ENCODE data around the gene GRIK4.

GRIK4 gene, protein sequence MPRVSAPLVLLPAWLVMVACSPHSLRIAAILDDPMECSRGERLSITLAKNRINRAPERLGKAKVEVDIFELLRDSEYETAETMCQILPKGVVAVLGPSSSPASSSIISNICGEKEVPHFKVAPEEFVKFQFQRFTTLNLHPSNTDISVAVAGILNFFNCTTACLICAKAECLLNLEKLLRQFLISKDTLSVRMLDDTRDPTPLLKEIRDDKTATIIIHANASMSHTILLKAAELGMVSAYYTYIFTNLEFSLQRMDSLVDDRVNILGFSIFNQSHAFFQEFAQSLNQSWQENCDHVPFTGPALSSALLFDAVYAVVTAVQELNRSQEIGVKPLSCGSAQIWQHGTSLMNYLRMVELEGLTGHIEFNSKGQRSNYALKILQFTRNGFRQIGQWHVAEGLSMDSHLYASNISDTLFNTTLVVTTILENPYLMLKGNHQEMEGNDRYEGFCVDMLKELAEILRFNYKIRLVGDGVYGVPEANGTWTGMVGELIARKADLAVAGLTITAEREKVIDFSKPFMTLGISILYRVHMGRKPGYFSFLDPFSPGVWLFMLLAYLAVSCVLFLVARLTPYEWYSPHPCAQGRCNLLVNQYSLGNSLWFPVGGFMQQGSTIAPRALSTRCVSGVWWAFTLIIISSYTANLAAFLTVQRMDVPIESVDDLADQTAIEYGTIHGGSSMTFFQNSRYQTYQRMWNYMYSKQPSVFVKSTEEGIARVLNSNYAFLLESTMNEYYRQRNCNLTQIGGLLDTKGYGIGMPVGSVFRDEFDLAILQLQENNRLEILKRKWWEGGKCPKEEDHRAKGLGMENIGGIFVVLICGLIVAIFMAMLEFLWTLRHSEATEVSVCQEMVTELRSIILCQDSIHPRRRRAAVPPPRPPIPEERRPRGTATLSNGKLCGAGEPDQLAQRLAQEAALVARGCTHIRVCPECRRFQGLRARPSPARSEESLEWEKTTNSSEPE

DNA sequence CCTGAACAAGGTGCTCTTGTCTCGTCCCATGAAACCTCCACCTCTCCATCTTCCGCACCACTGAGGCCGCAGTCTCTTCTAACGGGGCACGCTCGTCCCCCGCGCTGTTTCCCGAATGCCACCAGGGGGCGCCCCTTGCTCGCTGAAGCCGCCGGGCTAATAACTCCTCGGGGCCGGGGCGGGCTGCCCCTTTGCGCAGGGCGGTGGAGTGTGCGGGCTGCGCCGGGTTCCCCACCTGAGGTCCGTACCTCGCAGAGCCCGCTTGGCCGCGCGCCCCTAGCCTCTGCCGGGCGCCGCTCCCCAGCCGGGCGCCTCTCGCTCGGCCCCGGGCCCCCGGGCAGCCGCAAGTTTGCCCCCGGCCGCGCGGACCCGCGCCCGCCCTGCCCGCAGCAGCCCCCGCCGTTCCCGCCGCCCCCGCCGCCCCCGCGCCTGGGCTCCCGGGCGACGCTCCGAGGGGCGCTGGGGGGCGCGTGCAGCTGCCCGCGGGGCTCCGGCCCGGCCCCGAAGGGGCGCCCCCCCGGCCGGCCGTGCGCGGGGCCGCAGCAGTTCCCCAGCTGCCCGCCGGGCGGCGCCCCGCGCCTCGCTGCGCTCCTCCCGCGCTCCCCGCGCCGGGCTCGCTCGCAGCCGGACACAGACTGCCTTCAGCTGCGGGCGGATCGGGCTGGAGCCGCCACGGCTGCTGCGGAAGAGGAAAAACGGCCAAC, at the start of gene GRIK4:
Gene GRIK4, plus strand, starts transcription at position 633 of the 704 bp plus-strand sequence. CDS start 148,571 bp downstream, outside the sequence.
- ATAC-seq (replicated peaks; ENCODE audit: extremely low read depth, poor library complexity, severe bottlenecking) = peak; percentile 74
- H3K27me3 Mint-ChIP-seq = peaks cover 84% of the 10 kb centered on the region
- peak; percentile 53 to 65 for DNase-seq (ENCODE audit: low spot score in 2 of 2)
- peaks cover 1% of the 10 kb centered on the region for H3K36me3 Mint-ChIP-seq (ENCODE audit: insufficient read depth)
- H3K4me1 Mint-ChIP-seq = peaks cover 8% of the 10 kb centered on the region
- no peak within 1 kb of the TSS for H3K27ac Mint-ChIP-seq (ENCODE audit: low read depth)
- H3K4me3 Mint-ChIP-seq = peak within 1 kb of the TSS; percentile 36
- no peaks in the 10 kb centered on the region for H3K9me3 Mint-ChIP-seq

DNA sequence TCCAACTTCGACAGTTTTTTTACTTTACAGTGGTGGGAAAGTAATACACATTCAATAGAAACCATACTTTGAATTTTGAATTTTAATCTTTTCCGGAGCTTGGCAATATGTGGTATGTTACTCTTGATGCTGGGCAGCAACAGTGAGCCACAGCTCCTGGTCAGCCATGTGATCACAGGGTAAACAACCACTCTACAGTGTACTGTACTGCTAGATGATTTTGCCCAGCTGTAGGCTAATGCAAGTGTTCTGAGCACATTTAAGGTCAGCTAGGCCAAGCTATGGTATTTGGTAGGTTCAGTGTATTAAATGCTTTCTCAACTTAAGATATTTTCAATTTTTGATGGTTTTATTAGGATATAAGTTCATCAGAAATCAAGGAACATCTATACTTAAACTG, 48.7 kb upstream of the GRIK4 start:
- no peak overlapping the region for H3K4me3 Mint-ChIP-seq
- DNase-seq (ENCODE audit: low spot score in 2 of 2) (no peak), ATAC-seq (replicated peaks; ENCODE audit: extremely low read depth, poor library complexity, severe bottlenecking) (no peak)
- H3K36me3 Mint-ChIP-seq (ENCODE audit: insufficient read depth) = peaks cover 23% of the 10 kb centered on the region
- no peak overlapping the region for H3K27ac Mint-ChIP-seq (ENCODE audit: low read depth)
- H3K4me1 Mint-ChIP-seq = no peaks in the 10 kb centered on the region
- H3K27me3 Mint-ChIP-seq = no peaks in the 10 kb centered on the region
- H3K9me3 Mint-ChIP-seq = no peaks in the 10 kb centered on the region

DNA sequence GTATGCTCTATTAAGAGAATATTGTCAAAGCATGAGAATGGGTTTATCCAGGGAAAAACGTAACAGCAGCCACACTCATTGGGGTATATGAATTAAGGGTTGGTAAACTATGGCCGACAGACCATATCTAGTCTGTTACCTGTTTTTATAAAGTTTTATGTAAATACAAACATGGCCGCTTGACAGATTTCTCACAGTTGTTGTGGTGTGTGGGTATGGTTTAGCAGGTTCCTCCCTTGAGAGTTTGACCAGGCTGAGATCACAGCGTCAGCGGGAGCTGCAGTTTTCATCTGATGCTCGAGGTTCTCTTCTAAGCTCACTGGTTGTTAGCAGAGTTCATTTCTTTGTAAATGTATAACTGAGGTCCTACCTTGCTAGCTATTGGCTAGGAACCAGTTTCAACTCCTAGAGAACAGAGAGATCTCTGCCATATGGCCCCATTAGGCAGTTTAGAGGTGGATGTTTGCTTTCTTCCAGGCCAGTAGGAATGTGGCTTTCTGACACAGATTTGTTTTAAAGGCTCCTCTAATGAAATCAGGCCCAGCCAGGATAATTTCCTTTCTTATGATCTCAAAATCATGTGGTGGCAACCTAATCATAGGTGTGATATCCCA, 45.5 kb upstream of the GRIK4 start:
- Mint-ChIP-seq H3K4me1 (no peaks in the 10 kb centered on the region), H3K4me3 (no peak overlapping the region), H3K27me3 (no peaks in the 10 kb centered on the region), H3K9me3 (no peaks in the 10 kb centered on the region), H3K27ac (ENCODE audit: low read depth) (no peak overlapping the region), H3K36me3 (ENCODE audit: insufficient read depth) (peaks cover 12% of the 10 kb centered on the region)
- ATAC-seq (replicated peaks; ENCODE audit: extremely low read depth, poor library complexity, severe bottlenecking) (no peak), DNase-seq (ENCODE audit: low spot score in 2 of 2) (no peak)

DNA sequence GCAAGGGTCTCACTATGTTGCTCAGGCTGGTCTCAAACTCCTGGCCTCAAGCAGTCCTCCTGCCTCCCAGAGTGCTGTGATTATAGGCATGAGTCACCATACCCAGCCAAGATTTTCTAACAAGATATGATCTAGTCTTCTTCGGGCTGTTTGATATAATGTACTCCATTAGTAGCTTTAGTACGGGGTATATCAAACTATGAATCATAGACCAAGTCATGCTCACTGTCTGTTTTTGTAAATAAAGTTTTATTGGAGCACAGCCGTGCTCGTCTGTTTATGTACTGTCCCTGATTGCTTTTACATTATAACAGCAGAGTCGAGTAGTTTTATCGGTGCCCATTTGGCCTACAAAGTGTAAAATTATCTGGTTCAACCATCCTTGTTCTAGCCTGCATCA, 43.9 kb upstream of the GRIK4 start:
- Mint-ChIP-seq H3K27ac (ENCODE audit: low read depth) (no peak overlapping the region), H3K9me3 (no peaks in the 10 kb centered on the region), H3K36me3 (ENCODE audit: insufficient read depth) (peaks cover 11% of the 10 kb centered on the region), H3K27me3 (no peaks in the 10 kb centered on the region), H3K4me1 (no peaks in the 10 kb centered on the region), H3K4me3 (no peak overlapping the region)
- no peak for ATAC-seq (replicated peaks; ENCODE audit: extremely low read depth, poor library complexity, severe bottlenecking)
- no peak for DNase-seq (ENCODE audit: low spot score in 2 of 2)

DNA sequence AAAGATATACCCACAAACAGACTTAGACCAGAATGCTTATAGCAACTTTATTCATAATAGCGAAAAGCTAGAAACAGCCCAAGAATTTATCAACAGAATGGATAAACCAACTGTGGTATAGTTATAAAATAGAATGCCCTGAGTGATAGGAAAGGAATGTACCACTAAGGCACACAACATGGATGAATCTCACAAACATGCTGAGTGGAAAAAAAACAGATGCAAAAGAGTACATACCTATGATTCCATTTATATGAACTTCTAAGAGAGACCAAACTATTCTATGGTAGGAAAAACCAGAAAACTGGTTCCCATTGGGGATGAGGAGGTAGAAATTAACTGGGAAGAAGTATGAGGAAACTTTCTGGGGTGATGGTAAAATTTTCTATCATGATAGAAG, 40.4 kb upstream of the GRIK4 start:
- Mint-ChIP-seq H3K9me3 (no peaks in the 10 kb centered on the region), H3K27ac (ENCODE audit: low read depth) (no peak overlapping the region), H3K27me3 (no peaks in the 10 kb centered on the region), H3K36me3 (ENCODE audit: insufficient read depth) (peaks cover 14% of the 10 kb centered on the region), H3K4me1 (no peaks in the 10 kb centered on the region), H3K4me3 (no peak overlapping the region)
- no peak for ATAC-seq (replicated peaks; ENCODE audit: extremely low read depth, poor library complexity, severe bottlenecking)
- DNase-seq (ENCODE audit: low spot score in 2 of 2) = no peak

DNA sequence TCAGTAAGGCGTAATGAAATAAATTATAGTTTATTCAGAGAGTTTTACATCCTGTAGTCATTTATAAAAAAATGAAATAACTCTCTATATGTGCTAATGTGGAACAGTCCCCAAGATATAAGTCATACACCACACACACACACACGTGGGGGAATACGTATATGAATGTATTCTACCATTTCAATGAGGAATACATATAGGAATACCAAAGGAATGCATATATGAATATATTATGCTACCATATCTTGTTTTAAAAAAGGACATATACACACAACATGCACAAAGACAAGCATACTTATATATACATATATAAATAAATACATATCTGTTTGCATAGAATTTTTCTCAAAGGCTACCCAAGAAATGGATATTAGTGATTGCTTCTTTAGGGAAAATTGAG, 39.6 kb upstream of the GRIK4 start:
- Mint-ChIP-seq H3K4me3 (no peak overlapping the region), H3K4me1 (no peaks in the 10 kb centered on the region)
- no peak for ATAC-seq (replicated peaks; ENCODE audit: extremely low read depth, poor library complexity, severe bottlenecking)

DNA sequence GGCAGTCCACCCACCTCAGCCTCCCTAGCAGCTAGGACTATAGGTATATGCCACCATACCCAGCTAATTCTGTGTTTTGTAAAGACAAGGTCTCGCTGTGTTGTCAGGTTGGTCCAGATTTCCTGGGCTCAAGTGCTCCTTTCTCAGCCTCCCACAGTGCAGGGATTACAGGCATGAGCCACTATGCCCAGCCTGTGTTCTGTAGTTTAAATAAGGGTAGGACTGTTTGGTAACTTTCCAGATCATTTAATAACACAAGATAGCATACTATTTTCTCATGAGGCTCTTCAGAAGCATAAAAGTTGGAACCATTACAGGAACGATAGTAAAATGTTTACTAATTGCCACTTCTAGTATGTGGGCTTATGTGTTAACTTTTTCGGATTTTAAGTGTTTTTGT, 38.0 kb upstream of the GRIK4 start:
- Mint-ChIP-seq H3K27ac (ENCODE audit: low read depth) (no peak overlapping the region), H3K4me1 (no peaks in the 10 kb centered on the region), H3K4me3 (no peak overlapping the region), H3K36me3 (ENCODE audit: insufficient read depth) (peaks cover 15% of the 10 kb centered on the region), H3K27me3 (no peaks in the 10 kb centered on the region), H3K9me3 (no peaks in the 10 kb centered on the region)
- ATAC-seq (replicated peaks; ENCODE audit: extremely low read depth, poor library complexity, severe bottlenecking) = no peak
- no peak for DNase-seq (ENCODE audit: low spot score in 2 of 2)

More for the DNA sequence above, 39.6 kb upstream of the GRIK4 start:
- peaks cover 13% of the 10 kb centered on the region for H3K36me3 Mint-ChIP-seq (ENCODE audit: insufficient read depth)
- DNase-seq (ENCODE audit: low spot score in 2 of 2) = no peak
- no peaks in the 10 kb centered on the region for H3K9me3 Mint-ChIP-seq
- no peak overlapping the region for H3K27ac Mint-ChIP-seq (ENCODE audit: low read depth)
- H3K27me3 Mint-ChIP-seq = no peaks in the 10 kb centered on the region

DNA sequence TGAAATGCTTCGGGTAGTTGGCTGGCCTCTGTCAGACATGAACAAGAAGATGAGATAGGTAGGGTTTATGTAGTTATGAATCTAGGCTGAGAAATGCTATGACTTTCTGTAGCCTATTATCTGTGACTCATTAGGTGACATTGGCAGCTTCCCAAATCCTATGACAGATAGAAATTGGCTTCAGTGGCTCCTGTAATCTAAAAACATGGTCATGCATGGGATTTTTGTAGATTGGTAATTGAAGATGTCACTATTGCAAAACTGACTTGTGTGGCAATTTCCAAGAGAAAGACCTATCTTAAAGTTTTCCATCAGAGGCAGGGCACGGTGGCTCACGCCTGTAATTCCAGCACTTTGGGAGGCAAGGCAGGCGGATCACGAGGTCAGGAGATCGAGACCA, 29.4 kb upstream of the GRIK4 start:
- DNase-seq (ENCODE audit: low spot score in 2 of 2) (no peak), ATAC-seq (replicated peaks; ENCODE audit: extremely low read depth, poor library complexity, severe bottlenecking) (no peak)
- no peaks in the 10 kb centered on the region for H3K27me3 Mint-ChIP-seq
- no peaks in the 10 kb centered on the region for H3K9me3 Mint-ChIP-seq
- peaks cover 7% of the 10 kb centered on the region for H3K36me3 Mint-ChIP-seq (ENCODE audit: insufficient read depth)
- no peak overlapping the region for H3K4me3 Mint-ChIP-seq
- H3K4me1 Mint-ChIP-seq = no peaks in the 10 kb centered on the region
- H3K27ac Mint-ChIP-seq (ENCODE audit: low read depth) = no peak overlapping the region

DNA sequence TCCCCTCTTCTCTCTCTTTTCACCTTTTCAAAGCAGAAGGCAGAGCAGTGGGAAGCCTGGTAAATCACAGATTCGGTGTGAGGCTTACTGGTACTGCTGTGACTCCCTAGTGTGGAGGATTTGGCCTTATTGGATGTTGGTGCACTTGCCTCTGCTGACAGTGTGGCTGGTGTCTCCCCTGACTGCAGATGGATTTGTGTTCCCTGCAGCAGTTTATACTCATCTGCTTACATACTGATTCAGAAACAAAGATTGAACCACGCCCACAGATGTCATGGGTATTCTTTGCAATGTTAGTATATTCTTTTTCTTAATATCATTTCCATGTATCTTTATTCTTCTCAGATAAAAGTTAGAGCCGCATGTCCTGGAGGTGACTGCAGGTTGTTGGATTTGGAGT, 26.8 kb upstream of the GRIK4 start:
- no peaks in the 10 kb centered on the region for H3K9me3 Mint-ChIP-seq
- H3K36me3 Mint-ChIP-seq (ENCODE audit: insufficient read depth) = peaks cover 2% of the 10 kb centered on the region
- no peak overlapping the region for H3K4me3 Mint-ChIP-seq
- no peaks in the 10 kb centered on the region for H3K4me1 Mint-ChIP-seq
- ATAC-seq (replicated peaks; ENCODE audit: extremely low read depth, poor library complexity, severe bottlenecking) (no peak), DNase-seq (ENCODE audit: low spot score in 2 of 2) (no peak)
- H3K27me3 Mint-ChIP-seq = no peaks in the 10 kb centered on the region
- H3K27ac Mint-ChIP-seq (ENCODE audit: low read depth) = no peak overlapping the region

DNA sequence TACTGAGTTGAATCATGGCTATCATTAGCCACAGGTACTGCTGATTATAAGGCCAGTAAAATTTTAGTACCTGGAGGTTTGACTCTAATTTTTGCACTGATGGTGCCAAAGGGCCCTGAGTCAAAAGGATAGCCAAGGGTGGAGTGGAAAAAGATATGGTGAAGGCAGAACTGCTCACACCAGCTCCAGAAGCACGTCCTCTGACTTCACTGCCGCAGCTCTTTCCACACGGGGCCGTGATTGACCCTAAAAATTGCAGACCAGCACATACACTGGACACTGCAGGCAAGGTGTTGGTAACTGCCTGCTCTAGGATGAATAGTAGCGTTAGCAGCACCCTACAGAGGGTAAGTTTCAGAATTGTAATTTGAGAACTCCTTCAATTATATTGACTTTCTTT, 25.4 kb upstream of the GRIK4 start:
- no peaks in the 10 kb centered on the region for H3K4me1 Mint-ChIP-seq
- H3K36me3 Mint-ChIP-seq (ENCODE audit: insufficient read depth) = no peaks in the 10 kb centered on the region
- no peaks in the 10 kb centered on the region for H3K9me3 Mint-ChIP-seq
- ATAC-seq (replicated peaks; ENCODE audit: extremely low read depth, poor library complexity, severe bottlenecking) (no peak), DNase-seq (ENCODE audit: low spot score in 2 of 2) (no peak)
- H3K27me3 Mint-ChIP-seq = no peaks in the 10 kb centered on the region
- H3K4me3 Mint-ChIP-seq = no peak overlapping the region
- no peak overlapping the region for H3K27ac Mint-ChIP-seq (ENCODE audit: low read depth)

DNA sequence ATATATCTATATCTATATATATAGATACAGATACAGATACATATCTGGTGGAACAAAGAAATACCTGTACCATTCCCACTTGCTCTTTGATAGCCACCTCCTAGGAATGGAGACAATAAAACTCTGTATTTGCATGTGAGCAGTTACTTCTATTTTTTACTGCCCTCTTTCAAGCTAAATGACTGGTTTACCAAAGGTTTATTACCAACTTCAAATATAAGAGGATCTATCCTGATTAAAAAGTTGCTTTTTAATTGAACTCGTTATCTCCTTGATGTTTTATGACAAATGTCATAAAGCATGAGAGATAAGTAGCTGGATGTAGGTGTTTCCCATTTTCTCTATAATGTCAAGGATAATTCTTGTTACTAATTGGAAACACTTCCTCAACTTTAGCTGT, 21.7 kb upstream of the GRIK4 start:
- Mint-ChIP-seq H3K4me3 (no peak overlapping the region), H3K4me1 (no peaks in the 10 kb centered on the region), H3K36me3 (ENCODE audit: insufficient read depth) (peaks cover 2% of the 10 kb centered on the region), H3K27me3 (no peaks in the 10 kb centered on the region), H3K9me3 (no peaks in the 10 kb centered on the region), H3K27ac (ENCODE audit: low read depth) (no peak overlapping the region)
- DNase-seq (ENCODE audit: low spot score in 2 of 2) (no peak), ATAC-seq (replicated peaks; ENCODE audit: extremely low read depth, poor library complexity, severe bottlenecking) (no peak)

DNA sequence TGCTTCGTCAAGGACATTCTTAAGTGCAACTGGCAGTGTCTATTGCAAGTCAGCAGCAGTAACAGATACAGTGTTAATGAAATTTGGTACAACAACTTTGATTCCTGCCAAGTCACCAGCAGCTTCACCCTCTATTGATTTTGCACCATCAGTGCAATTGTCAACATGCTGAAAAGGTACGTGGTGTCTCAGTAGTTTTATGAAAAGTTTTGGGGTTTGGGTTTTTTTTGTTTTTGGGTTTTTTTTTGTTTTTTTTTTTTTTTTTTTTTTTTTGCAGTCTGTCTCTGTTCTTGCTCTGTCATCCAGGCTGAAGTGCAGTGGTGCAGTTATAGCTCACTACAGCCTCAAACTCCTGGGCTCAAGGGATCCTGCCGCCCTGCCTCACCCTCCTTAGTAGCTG, 19.1 kb upstream of the GRIK4 start:
- H3K27ac Mint-ChIP-seq (ENCODE audit: low read depth) = no peak overlapping the region
- peaks cover 13% of the 10 kb centered on the region for H3K27me3 Mint-ChIP-seq
- H3K9me3 Mint-ChIP-seq = no peaks in the 10 kb centered on the region
- no peak overlapping the region for H3K4me3 Mint-ChIP-seq
- no peak for ATAC-seq (replicated peaks; ENCODE audit: extremely low read depth, poor library complexity, severe bottlenecking)
- no peaks in the 10 kb centered on the region for H3K4me1 Mint-ChIP-seq
- no peak for DNase-seq (ENCODE audit: low spot score in 2 of 2)
- peaks cover 2% of the 10 kb centered on the region for H3K36me3 Mint-ChIP-seq (ENCODE audit: insufficient read depth)

All from central memory CD8-positive, alpha-beta T cell (primary cell).